Epithelial cell of esophagus (primary cell): ENCODE measurements around the gene C5AR2.
"Not testable (repeated sequence)": the region's sequence is repeated elsewhere in the genome, so short reads cannot be mapped to it uniquely, and the experiment has no call there.

Experiments used
- DNase-seq: peaks from one replicate; pipeline ENCODE4 v3.0.0; 2010; ENCODE audit warnings: low read depth
- H3K4me3 ChIP-seq: 2 replicates; pipeline ENCODE4 v1.5.1; 2011; ENCODE audit warnings: mild to moderate bottlenecking, low read length, control low read depth
- TF ChIP-seq, protein P1 (sequence below): IDR thresholded peaks from 2 replicates; pipeline ENCODE4 v1.5.1; 2011; ENCODE audit warnings: low read depth, mild to moderate bottlenecking, low read length, control low read depth, inconsistent platforms; ENCODE audit not compliant: insufficient read depth; ENCODE audit errors: missing control alignments

The C5AR2 gene

DNA sequence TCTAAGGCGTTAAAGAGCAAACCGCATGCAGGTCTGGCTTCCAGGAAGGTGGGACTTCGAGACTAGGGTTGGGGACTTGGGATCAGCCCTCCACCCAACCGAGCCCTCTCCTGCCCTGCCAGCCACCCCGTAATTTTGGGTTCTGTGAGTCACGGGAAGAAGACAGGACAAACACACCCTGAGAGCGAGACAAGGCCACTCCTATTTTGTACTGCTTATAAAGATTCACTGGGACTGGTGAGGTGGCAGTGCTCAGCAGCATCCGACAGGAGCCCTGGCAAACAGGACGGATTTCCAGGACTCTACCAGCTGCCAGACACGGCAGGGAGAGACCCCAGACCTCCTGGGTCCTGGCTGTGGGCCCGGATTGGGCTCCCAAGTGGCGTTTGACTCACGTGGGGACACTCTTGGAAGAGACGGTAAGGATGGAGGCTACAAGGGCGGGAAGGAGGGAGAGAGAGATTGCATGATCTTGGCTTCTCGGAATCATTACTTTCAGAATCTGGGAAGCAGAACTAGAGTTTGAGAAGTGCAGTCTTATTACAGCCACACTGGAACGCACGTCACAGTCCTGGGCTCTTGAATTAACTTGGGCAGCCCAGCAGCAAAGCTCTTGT lies at the start of gene C5AR2:
Gene C5AR2 (plus strand): TSS at position 245 of the 617 bp plus-strand sequence. CDS start 8,625 bp downstream, outside the sequence.
- H3K4me3 ChIP-seq: no peak within 1 kb of the TSS
- no peak for DNase-seq

DNA sequence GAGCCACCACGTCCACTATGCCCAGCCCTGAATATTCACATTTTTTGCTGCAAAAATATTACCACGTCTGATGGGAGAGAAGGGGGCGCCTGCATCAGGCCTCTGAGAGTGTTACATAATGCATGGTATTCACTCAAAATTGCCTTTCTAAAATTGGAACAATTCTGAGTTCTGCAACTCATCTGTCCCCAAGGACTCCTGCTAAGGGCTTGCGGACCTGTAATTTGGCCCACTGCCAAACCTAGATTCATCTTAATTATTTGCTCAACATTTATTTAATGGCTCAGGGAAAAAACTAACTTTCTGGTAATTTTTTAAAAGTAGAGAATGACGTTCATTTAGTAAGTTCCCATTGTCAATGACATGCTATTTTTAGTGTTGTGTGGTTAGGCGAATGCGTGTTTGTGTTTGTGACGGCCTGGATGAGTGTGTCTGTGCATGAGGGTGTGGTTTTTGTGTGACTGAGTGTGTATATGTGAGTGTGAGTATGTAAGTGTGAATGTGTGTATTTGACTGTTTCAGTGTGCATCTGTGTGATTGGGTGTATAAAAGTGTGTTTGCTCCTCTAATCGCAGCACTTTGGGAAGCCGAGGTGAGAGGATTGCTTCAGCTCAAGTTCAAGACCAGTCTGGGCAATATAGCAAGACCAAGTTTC lies 48.4 kb upstream of the C5AR2 start:
- TF ChIP-seq, protein P1, sequence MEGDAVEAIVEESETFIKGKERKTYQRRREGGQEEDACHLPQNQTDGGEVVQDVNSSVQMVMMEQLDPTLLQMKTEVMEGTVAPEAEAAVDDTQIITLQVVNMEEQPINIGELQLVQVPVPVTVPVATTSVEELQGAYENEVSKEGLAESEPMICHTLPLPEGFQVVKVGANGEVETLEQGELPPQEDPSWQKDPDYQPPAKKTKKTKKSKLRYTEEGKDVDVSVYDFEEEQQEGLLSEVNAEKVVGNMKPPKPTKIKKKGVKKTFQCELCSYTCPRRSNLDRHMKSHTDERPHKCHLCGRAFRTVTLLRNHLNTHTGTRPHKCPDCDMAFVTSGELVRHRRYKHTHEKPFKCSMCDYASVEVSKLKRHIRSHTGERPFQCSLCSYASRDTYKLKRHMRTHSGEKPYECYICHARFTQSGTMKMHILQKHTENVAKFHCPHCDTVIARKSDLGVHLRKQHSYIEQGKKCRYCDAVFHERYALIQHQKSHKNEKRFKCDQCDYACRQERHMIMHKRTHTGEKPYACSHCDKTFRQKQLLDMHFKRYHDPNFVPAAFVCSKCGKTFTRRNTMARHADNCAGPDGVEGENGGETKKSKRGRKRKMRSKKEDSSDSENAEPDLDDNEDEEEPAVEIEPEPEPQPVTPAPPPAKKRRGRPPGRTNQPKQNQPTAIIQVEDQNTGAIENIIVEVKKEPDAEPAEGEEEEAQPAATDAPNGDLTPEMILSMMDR: no peak
- no peak overlapping the region for H3K4me3 ChIP-seq
- DNase-seq: no peak

More for the DNA sequence above, at the start of gene C5AR2:
- TF ChIP-seq, protein P1: no peak

DNA sequence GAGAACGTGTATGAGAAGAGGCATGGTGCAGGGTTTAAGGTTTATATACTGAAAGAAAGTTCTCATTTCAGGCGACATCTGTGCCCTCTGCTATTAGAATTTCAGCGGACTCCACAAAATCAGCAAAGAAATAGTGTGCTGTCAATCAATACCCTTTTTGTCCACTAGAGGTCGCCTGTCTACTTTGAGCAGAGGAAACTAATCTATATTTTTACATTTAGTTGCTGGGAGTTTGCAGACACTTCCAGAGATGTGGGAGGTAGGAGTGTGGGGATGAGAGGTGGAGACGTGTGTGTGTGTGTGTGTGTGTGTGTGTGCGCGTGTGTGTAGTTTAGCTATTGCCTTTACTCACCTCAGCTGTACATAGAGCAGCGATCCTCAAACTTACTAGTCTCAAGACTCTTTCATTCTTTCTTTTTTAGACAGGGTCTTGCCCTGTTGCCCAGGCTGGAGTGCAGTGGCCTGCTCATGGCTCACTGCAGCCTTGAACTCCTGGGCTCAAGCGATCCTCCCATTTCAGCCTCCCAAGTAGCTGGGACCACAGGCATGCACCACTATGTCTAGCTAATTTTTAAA lies 47.6 kb upstream of the C5AR2 start:
- peak; percentile 66 for DNase-seq
- no peak overlapping the region for H3K4me3 ChIP-seq
- TF ChIP-seq, protein P1: peak; percentile 80

DNA sequence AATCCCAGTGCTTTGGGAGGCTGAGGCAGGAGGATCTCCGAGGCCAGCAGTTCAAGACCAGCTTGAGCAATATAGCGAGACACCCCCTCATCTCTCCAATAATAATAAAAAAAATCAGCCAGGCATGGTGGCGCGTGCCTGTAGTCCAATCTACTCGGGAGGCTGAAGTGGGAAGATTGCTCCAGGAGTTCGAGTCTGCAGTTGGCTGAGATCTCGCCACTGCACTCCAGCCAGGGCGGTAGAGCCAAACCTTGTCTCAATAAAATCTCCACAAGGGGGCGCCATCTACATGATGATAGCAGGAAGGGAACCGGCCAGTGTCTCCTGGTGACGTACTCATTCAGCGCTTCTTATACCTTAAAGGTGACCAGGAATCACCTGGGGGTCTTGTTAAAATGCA lies 35.9 kb upstream of the C5AR2 start:
- peak; percentile 88 for DNase-seq
- TF ChIP-seq, protein P1: peak; percentile 75
- no peak overlapping the region for H3K4me3 ChIP-seq

DNA sequence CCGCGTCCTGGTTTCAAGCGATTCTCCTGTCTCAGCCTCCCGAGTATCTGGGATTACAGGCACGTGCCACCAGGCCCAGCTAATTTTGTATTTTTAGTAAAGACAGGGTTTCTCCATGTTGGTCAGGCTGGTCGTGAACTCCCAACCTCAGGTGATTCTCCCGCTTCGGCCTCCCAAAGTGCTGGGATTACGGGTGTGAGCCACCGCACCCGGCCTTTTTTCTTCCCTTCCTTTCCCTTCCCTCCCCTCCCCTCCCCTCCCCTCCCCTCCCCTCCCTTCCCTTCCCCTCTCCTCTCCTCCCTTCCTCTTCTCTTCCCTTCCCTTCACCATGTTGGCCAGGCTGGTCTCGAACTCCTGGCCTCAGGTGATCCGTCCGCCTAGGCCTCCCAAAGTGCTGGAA lies 31.1 kb upstream of the C5AR2 start:
- not testable (repeated sequence) for H3K4me3 ChIP-seq, DNase-seq

DNA sequence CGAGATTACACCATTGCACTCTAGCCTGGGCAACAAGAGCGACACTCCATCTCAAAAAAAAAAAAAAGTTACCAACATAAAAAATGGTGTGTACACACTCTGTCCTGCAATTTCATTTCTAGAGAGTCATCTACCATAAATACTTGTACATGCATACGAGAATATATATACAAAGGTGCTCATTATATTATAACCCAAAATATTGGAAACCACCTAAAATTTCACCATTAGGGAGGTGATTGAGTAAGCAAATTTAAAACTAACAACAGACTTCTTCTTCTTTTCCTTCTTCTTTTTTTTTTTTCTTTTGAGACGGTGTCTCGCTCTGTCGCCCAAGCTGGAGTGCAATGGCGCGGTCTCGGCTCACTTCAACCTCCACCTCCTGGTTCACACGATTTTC lies 29.7 kb upstream of the C5AR2 start:
- no peak overlapping the region for H3K4me3 ChIP-seq
- no peak for DNase-seq
- TF ChIP-seq, protein P1: no peak

DNA sequence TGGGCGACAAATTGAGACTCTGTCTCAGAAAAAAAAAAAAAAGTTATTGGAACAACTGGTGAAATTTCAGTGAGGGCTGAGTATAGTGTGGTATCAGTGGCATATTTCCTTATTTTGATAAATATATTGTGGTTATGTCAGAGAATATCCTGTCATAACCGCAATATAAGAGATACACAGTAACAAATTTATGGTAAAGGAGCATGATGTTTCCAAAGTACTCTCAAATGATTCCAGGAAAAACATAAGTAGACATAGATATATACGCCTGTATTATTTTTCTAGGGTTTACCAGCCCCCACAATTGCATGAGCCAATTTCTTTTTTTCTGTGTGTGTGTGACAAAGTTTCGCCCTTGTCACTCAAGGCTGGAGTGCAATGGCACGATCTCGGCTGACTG lies 28.0 kb upstream of the C5AR2 start:
- no peak for DNase-seq
- no peak overlapping the region for H3K4me3 ChIP-seq
- TF ChIP-seq, protein P1: no peak
